HepG2 (cell line): Measurements from ENCODE around the gene PSPH. TPM values are rescaled to one million over a fixed set of nuclear protein-coding genes. Genes with fewer than 3 reads are reported as not detected.

ENCODE experiments used
- CHD4 ChIP-seq: fragments of 200-600 bp; sonication (generic); IDR thresholded peaks from 2 replicates; pipeline ENCODE4 v1.7.0; 2017; ENCODE audit warnings: mild to moderate bottlenecking, low read length, borderline replicate concordance
- ELF3 ChIP-seq: IDR thresholded peaks from 2 replicates; pipeline ENCODE4 v1.6.1; 2016; ENCODE audit warnings: missing genetic modification reagents, missing compliant biosample characterization
- ETV5 ChIP-seq: IDR thresholded peaks from 2 replicates; pipeline ENCODE4 v1.6.1; 2018; ENCODE audit warnings: missing biosample characterization, missing genetic modification reagents, inconsistent platforms, borderline replicate concordance
- KDM5A ChIP-seq: fragments of 200-600 bp; sonication (generic); IDR thresholded peaks from 2 replicates; pipeline ENCODE4 v1.7.0; 2018; ENCODE audit warnings: antibody characterized with exemption, mild to moderate bottlenecking, low read length, borderline replicate concordance
- KDM5B ChIP-seq: sonication (generic); formaldehyde crosslinking; IDR thresholded peaks from 2 replicates; pipeline ENCODE4 v1.4.0; 2020; ENCODE audit warnings: missing genetic modification reagents, mild to moderate bottlenecking, borderline replicate concordance
- MXI1 ChIP-seq: IDR thresholded peaks from 3 replicates; pipeline ENCODE4 v1.6.1; 2012; ENCODE audit warnings: low read depth, low read length, inconsistent platforms, borderline replicate concordance
- POLR2G ChIP-seq: fragments of 200-400 bp; formaldehyde crosslinking; IDR thresholded peaks from 2 replicates; pipeline ENCODE4 v1.6.1; 2018; ENCODE audit warnings: mild to moderate bottlenecking, low read depth, low read length, moderate library complexity
- RBAK ChIP-seq: sonication (generic); formaldehyde crosslinking; IDR thresholded peaks from 2 replicates; pipeline ENCODE4 v1.5.1; 2020; ENCODE audit warnings: mild to moderate bottlenecking, missing genetic modification reagents
- SIX1 ChIP-seq: sonication (generic); formaldehyde crosslinking; IDR thresholded peaks from 2 replicates; pipeline ENCODE4 v1.4.0; 2020; ENCODE audit warnings: missing genetic modification reagents, borderline replicate concordance
- ZBTB37 ChIP-seq: sonication (generic); formaldehyde crosslinking; IDR thresholded peaks from 2 replicates; pipeline ENCODE4 v1.4.0; 2020; ENCODE audit warnings: mild to moderate bottlenecking, missing genetic modification reagents
- ZFX ChIP-seq: sonication (generic); formaldehyde crosslinking; IDR thresholded peaks from 2 replicates; pipeline ENCODE4 v1.4.0; 2020; ENCODE audit warnings: mild to moderate bottlenecking, low read depth, missing genetic modification reagents, moderate library complexity
- ZHX1 ChIP-seq: sonication (generic); formaldehyde crosslinking; IDR thresholded peaks from 2 replicates; pipeline ENCODE4 v1.8.1; 2022; ENCODE audit warnings: low read depth, mild to moderate bottlenecking, missing genetic modification reagents
- ZNF234 ChIP-seq: sonication (generic); formaldehyde crosslinking; conservative IDR thresholded peaks from 2 replicates; pipeline ENCODE4 v1.5.1; 2020; ENCODE audit warnings: mild to moderate bottlenecking, missing genetic modification reagents
- ZNF292 ChIP-seq: sonication (generic); formaldehyde crosslinking; IDR thresholded peaks from 2 replicates; pipeline ENCODE4 v1.8.1; 2022; ENCODE audit warnings: mild to moderate bottlenecking, low read depth, missing genetic modification reagents, borderline replicate concordance
- ZNF687 ChIP-seq: sonication (generic); formaldehyde crosslinking; IDR thresholded peaks from 2 replicates; pipeline ENCODE4 v1.5.1; 2020; ENCODE audit warnings: mild to moderate bottlenecking, missing genetic modification reagents, moderate library complexity
- ZZZ3 ChIP-seq: sonication (generic); formaldehyde crosslinking; IDR thresholded peaks from 2 replicates; pipeline ENCODE4 v1.4.0; 2020; ENCODE audit warnings: missing genetic modification reagents, mild to moderate bottlenecking, borderline replicate concordance
- polyA plus RNA-seq, 8 experiments: library from polyadenylated mRNA; depleted of rRNA in 3 of 8; stranded (reverse) in 7 of 8; unstranded in 1 of 8; fragments of >200 nt; fragmentation: Illumina TruSeq in 4 of 8; extraction: Trizol in 4 of 8; gene quantifications; 2 replicates each; pipeline versions ENCODE4 v1.2.1 to v1.2.3, GENCODE V29; 2011 to 2016; ENCODE audit warnings: low read depth in 4 of 8, missing spikeins in 1 of 8, mixed read lengths in 1 of 8; ENCODE audit not compliant: insufficient read depth in 1 of 8
- total RNA-seq, 5 experiments: library from RNA; depleted of rRNA; stranded (reverse); fragments of >200 nt; fragmentation: Illumina TruSeq; extraction: Trizol; gene quantifications; 2 replicates each; pipeline ENCODE4 v1.2.3, GENCODE V29; 2016; ENCODE audit warnings: low read depth in 1 of 5

The PSPH gene
- total and polyA plus RNA-seq, 2 of the 13 experiments (the other 11 are each of a cell fraction or from before 2014, with no cell fraction given) = 85.5 to 124 TPM

- TF ChIP-seq ZNF687 (CRISPR knock-in tag) = peak; percentile 99
- TF ChIP-seq ZFX (CRISPR knock-in tag) = peak; percentile 95
- TF ChIP-seq ZNF234 = no peak; the same call in 1 of the 2 replicates
- no peak for TF ChIP-seq SIX1 (CRISPR knock-in tag)
- peak; percentile 87; the same call in 1 of the 3 replicates for TF ChIP-seq MXI1
- TF ChIP-seq ETV5 = peak; percentile 91
- TF ChIP-seq ZNF292 = peak; percentile 77; the same call in 1 of the 2 replicates
- no peak for TF ChIP-seq ZBTB37 (CRISPR knock-in tag)
- TF ChIP-seq ZZZ3 (CRISPR knock-in tag) = no peak; the same call in 1 of the 2 replicates
- peak; percentile 91 for TF ChIP-seq KDM5B (CRISPR knock-in tag)
- no peak for TF ChIP-seq RBAK (CRISPR knock-in tag)
- TF ChIP-seq ZHX1 (CRISPR knock-in tag) = peak; percentile 23; the same call in 1 of the 2 replicates
- TF ChIP-seq ELF3 (CRISPR knock-in tag) = peak; percentile 88
- peak; percentile 52; the same call in 1 of the 2 replicates for TF ChIP-seq KDM5A
- peak; percentile 92 for TF ChIP-seq POLR2G
- TF ChIP-seq CHD4 = no peak
Measured at GRCh38 chr7:56051339-56052191, at the start of gene PSPH, which contains the start of gene CCT6A (continued).
